Measurements from ENCODE around the gene ZP2. TPM values are rescaled to one million over a fixed set of nuclear protein-coding genes. Genes with fewer than 3 reads are reported as not detected.

Gene ZP2
- total RNA-seq, 1 experiment from 2014 or later, result not detected

GRCh38 chr16:21189311-21189710, 22.1 kb downstream of the ZP2 start:
- intact Hi-C loops (cut with micrococcal nuclease; ENCODE audit: unreplicated experiment), result loop anchor here (2.0 to 10.0 kb wide), 3 partner anchors 31 to 1005 kb away; partner anchors contain the start of gene LDAF1
- Histone ChIP-seq H3K27me3 (ENCODE audit: insufficient read depth, low read depth) (peaks cover 9% of the 10 kb centered on the region; the same call in 1 of the 2 replicates), H3K27ac (no peak overlapping the region), H3K9me2 (ENCODE audit: insufficient read depth) (no peaks in the 10 kb centered on the region), H3K4me2 (peak overlapping the region; percentile 94; the same call in 1 of the 2 replicates), H3K4me1 (replicated peaks; ENCODE audit: insufficient read depth) (peaks cover 11% of the 10 kb centered on the region; the same call in 1 of the 2 replicates), H3K79me2 (ENCODE audit: low read depth) (no peaks in the 10 kb centered on the region), H3K9me3 (ENCODE audit: insufficient read depth, low read depth) (no peaks in the 10 kb centered on the region), H3K36me3 (ENCODE audit: low read depth) (no peaks in the 10 kb centered on the region), H4K20me1 (ENCODE audit: insufficient read depth) (no peaks in the 10 kb centered on the region), H3F3A (ENCODE audit: insufficient read depth, low read depth) (no peaks in the 10 kb centered on the region; the same call in 1 of the 2 replicates), H3K4me3 (no peak overlapping the region), H2AFZ (no peak overlapping the region)
- BruUV-seq (replicated peaks), result no TSS peak
- ChIA-PET CTCF (interaction anchor here (1.5 kb wide), 1 partner anchor 111 kb away, joined by 19 read pairs; no protein-coding TSS in a partner anchor), POLR2A (ENCODE audit: unreplicated experiment) (no interaction called here)
- no peak for TF ChIP-seq EZH2 (IDR thresholded peaks at IDR 0.05; ENCODE audit: low read depth)
- no peak for TF ChIP-seq CTCF (conservative IDR thresholded peaks at IDR 0.05)
- no peak for DNase-seq

DNA sequence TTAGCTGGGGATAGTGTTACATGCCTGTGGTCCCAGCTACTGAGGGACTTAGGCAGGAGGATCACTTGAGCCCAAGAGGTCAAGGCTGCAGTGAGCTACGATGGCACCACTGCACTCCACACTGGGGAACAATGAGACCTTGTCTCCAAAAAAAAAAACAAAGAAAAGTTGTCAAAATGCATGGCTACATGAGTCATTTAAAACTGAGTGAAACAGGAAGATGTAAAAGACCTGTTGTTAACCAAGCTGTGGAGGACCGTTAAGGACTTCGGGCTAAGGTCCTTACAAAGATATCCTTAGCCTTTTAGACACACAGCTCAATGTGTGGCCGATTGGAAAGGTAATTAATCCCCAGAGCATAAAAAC, 25.1 kb downstream of the ZP2 start:
- Histone ChIP-seq H3K4me1 (replicated peaks; ENCODE audit: insufficient read depth) (peaks cover 11% of the 10 kb centered on the region; the same call in 1 of the 2 replicates), H3K4me2 (no peak overlapping the region), H3K27ac (no peak overlapping the region), H3K4me3 (no peak overlapping the region), H3F3A (ENCODE audit: insufficient read depth, low read depth) (peaks cover 4% of the 10 kb centered on the region; the same call in 1 of the 2 replicates), H3K79me2 (ENCODE audit: low read depth) (no peaks in the 10 kb centered on the region), H3K9me2 (ENCODE audit: insufficient read depth) (no peaks in the 10 kb centered on the region), H2AFZ (no peak overlapping the region), H3K27me3 (ENCODE audit: insufficient read depth, low read depth) (no peaks in the 10 kb centered on the region), H3K9me3 (ENCODE audit: insufficient read depth, low read depth) (no peaks in the 10 kb centered on the region), H3K36me3 (ENCODE audit: low read depth) (0 out of 2 replicates have a peak, but pooled peaks cover 7% of the 10 kb centered on the region), H4K20me1 (ENCODE audit: insufficient read depth) (no peaks in the 10 kb centered on the region)
- TF ChIP-seq EZH2 (IDR thresholded peaks at IDR 0.05; ENCODE audit: low read depth) (no peak), CTCF (conservative IDR thresholded peaks at IDR 0.05) (no peak)
- intact Hi-C loops (cut with micrococcal nuclease; ENCODE audit: unreplicated experiment), result loop anchor here (10.0 kb wide), 2 partner anchors 378 to 1008 kb away; no protein-coding TSS in a partner anchor
- DNase-seq, result no peak
- ChIA-PET CTCF (interaction anchor here (0.6 to 0.7 kb wide), 2 partner anchors 28 to 116 kb away, joined by 3 to 4 read pairs; partner anchors contain the start of gene LDAF1), POLR2A (ENCODE audit: unreplicated experiment) (interaction anchor here (0.7 kb wide), 1 partner anchor 14 kb away, joined by 6 read pairs; no protein-coding TSS in a partner anchor)
- BruUV-seq (replicated peaks), result no TSS peak

DNA sequence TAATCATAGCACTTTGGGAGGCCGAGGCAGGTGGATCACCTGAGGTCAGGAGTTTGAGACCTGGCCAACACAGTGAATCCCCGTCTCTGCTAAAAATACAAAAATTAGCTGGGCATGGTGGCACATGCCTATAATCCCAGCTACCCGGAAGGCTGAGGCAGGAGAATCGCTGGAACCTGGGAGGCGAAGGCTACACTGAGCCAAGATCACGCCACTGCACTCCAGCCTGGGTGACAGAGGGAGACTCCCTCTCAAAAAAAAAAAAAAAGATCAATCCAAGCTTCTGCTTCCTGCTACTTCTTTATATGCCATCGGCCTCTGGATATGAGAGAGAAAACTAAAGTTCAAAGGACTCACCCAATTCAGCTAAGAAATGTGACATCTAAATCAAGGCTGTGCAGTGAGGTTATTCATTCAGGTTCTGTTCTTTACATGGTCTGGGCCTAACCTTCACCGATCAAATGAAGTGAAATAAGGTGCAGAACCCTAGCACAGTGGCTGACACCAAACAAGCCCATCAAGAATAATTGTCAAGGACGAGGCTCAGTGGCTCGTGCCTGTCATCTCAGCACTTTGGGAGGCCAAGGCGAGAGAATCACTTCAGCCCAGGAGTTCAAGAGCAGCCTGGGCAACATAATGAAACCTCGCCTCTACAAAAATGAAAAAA, 25.6 kb downstream of the ZP2 start:
- no peak for DNase-seq
- Histone ChIP-seq H3K27me3 (ENCODE audit: insufficient read depth, low read depth) (no peaks in the 10 kb centered on the region), H3K4me2 (no peak overlapping the region), H3K4me3 (no peak overlapping the region), H3K9me2 (ENCODE audit: insufficient read depth) (no peaks in the 10 kb centered on the region), H4K20me1 (ENCODE audit: insufficient read depth) (no peaks in the 10 kb centered on the region), H3K9me3 (ENCODE audit: insufficient read depth, low read depth) (no peaks in the 10 kb centered on the region), H3K4me1 (replicated peaks; ENCODE audit: insufficient read depth) (peaks cover 11% of the 10 kb centered on the region; the same call in 1 of the 2 replicates), H2AFZ (no peak overlapping the region), H3K27ac (no peak overlapping the region), H3K79me2 (ENCODE audit: low read depth) (no peaks in the 10 kb centered on the region), H3F3A (ENCODE audit: insufficient read depth, low read depth) (peaks cover 4% of the 10 kb centered on the region; the same call in 1 of the 2 replicates), H3K36me3 (ENCODE audit: low read depth) (0 out of 2 replicates have a peak, but pooled peaks cover 10% of the 10 kb centered on the region)
- POLR2A ChIA-PET (ENCODE audit: unreplicated experiment), result interaction anchor here (0.8 kb wide), 1 partner anchor 17 kb away, joined by 11 read pairs; no protein-coding TSS in a partner anchor
- no peak for TF ChIP-seq CTCF (conservative IDR thresholded peaks at IDR 0.05)
- no peak for TF ChIP-seq EZH2 (IDR thresholded peaks at IDR 0.05; ENCODE audit: low read depth)
- intact Hi-C loops (cut with micrococcal nuclease; ENCODE audit: unreplicated experiment), result loop anchor here (10.0 kb wide), 2 partner anchors 379 to 1009 kb away; no protein-coding TSS in a partner anchor
- CTCF ChIA-PET, result interaction anchor here (0.7 kb wide), 1 partner anchor 116 kb away, joined by 4 read pairs; no protein-coding TSS in a partner anchor
- no TSS peak for BruUV-seq (replicated peaks)
